Measurements from ENCODE around the gene ARVCF. TPM values are rescaled to one million over a fixed set of nuclear protein-coding genes. Genes with fewer than 3 reads are reported as not detected.

Gene ARVCF
- total RNA-seq, 1 experiment from 2014 or later: 8.2 TPM

DNA sequence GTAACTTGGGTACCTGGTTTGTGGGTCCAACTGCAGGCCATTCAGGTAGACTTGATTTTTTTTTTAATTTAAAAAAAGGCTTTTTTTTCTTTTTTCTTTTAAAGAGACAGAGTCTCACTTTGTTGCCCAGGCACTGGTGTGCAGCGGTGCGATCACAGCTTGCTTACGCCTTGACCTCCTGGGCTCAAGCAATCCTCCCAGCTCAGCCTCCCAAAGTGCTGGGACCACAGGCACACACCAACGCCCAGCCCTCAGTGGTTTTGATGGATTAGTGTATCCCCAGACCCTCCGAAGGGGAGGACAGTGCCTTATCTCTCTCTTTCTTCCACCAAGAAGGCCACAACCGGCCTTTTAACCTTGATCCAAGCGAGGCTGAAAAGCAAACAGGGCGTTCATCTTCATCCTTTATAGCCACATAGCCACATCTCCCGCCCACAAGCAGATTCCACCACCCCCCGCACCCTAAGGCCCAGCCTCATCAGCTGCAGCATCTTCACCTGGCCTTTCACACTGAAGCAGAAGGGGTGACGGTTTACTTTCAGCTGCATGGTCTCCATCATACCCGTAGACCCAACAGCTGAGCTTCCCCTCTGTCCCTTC, 92.6 kb downstream of the ARVCF start:
- Histone ChIP-seq H3K27me3 (ENCODE audit: control insufficient read depth, insufficient read depth, low read length) (no peaks in the 10 kb centered on the region), H3K4me1 (ENCODE audit: control insufficient read depth, insufficient read depth, low read length) (no peaks in the 10 kb centered on the region), H3K4me3 (ENCODE audit: low read depth in 2 of 2, low read length in 2 of 2) (no peak overlapping the region), H3K9me3 (ENCODE audit: control insufficient read depth, insufficient read depth, low read depth, low read length) (no peaks in the 10 kb centered on the region), H3K36me3 (ENCODE audit: control insufficient read depth, insufficient read depth, low read length) (no peaks in the 10 kb centered on the region), H3K27ac (ENCODE audit: low read length) (no peak overlapping the region)
- no TSS peak for BruUV-seq (replicated peaks)
- ChIA-PET POLR2A (no interaction called here), CTCF (interaction anchor here (0.6 kb wide), 1 partner anchor 14 kb away, joined by 3 read pairs; no protein-coding TSS in a partner anchor)
- DNase-seq (ENCODE audit: low read depth, low spot score) (no peak), ATAC-seq (no peak)
- in situ Hi-C loops (cut with HindIII; ENCODE audit: low pct_unique_long_range_greater_than_20kb, low sequenced_read_pairs) (no loop called here), intact Hi-C loops (cut with micrococcal nuclease; ENCODE audit: unreplicated experiment) (no loop called here)
- TF ChIP-seq SIN3A (IDR thresholded peaks at IDR 0.05; ENCODE audit: borderline replicate concordance, insufficient read depth, low read depth, low read length) (no peak), POLR2AphosphoS5 (IDR thresholded peaks at IDR 0.05; ENCODE audit: low read depth, low read length) (no peak), TCF7L2 (IDR thresholded peaks at IDR 0.05; ENCODE audit: low read depth, low read length) (no peak)
- TF ChIP-seq, protein P1, sequence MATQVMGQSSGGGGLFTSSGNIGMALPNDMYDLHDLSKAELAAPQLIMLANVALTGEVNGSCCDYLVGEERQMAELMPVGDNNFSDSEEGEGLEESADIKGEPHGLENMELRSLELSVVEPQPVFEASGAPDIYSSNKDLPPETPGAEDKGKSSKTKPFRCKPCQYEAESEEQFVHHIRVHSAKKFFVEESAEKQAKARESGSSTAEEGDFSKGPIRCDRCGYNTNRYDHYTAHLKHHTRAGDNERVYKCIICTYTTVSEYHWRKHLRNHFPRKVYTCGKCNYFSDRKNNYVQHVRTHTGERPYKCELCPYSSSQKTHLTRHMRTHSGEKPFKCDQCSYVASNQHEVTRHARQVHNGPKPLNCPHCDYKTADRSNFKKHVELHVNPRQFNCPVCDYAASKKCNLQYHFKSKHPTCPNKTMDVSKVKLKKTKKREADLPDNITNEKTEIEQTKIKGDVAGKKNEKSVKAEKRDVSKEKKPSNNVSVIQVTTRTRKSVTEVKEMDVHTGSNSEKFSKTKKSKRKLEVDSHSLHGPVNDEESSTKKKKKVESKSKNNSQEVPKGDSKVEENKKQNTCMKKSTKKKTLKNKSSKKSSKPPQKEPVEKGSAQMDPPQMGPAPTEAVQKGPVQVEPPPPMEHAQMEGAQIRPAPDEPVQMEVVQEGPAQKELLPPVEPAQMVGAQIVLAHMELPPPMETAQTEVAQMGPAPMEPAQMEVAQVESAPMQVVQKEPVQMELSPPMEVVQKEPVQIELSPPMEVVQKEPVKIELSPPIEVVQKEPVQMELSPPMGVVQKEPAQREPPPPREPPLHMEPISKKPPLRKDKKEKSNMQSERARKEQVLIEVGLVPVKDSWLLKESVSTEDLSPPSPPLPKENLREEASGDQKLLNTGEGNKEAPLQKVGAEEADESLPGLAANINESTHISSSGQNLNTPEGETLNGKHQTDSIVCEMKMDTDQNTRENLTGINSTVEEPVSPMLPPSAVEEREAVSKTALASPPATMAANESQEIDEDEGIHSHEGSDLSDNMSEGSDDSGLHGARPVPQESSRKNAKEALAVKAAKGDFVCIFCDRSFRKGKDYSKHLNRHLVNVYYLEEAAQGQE (IDR thresholded peaks at IDR 0.05; ENCODE audit: insufficient read depth in 1 of 2, low read depth in 2 of 2, low read length in 1 of 2): no peak
- TF ChIP-seq, protein P2, sequence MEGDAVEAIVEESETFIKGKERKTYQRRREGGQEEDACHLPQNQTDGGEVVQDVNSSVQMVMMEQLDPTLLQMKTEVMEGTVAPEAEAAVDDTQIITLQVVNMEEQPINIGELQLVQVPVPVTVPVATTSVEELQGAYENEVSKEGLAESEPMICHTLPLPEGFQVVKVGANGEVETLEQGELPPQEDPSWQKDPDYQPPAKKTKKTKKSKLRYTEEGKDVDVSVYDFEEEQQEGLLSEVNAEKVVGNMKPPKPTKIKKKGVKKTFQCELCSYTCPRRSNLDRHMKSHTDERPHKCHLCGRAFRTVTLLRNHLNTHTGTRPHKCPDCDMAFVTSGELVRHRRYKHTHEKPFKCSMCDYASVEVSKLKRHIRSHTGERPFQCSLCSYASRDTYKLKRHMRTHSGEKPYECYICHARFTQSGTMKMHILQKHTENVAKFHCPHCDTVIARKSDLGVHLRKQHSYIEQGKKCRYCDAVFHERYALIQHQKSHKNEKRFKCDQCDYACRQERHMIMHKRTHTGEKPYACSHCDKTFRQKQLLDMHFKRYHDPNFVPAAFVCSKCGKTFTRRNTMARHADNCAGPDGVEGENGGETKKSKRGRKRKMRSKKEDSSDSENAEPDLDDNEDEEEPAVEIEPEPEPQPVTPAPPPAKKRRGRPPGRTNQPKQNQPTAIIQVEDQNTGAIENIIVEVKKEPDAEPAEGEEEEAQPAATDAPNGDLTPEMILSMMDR (IDR thresholded peaks at IDR 0.05): no peak

DNA sequence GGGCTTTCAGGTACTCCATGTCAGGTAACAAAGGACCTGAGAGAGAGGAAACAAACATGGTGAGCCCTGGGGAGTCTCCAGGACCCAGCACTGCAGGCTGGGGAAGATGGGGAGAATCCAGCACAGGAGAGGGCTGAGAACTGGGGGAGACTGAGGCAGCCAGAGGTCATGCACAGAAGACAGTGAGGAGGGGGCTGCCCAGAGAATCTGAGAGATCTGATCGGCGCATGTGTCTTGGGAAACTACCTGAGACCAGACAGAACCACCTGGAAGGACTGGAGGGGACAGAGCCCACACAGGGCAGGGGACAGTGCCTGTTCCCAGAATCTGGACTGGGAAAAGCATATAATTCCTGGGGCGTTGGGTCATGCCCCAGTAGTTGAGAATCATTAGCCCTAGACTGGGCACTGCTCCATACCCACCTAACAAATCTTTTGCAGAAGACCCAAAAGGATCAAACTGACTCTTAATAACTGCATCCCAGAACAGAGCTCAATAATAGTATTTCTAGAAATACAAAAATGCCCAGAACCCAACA, 95.0 kb downstream of the ARVCF start:
- H3K36me3 ChIP-seq (ENCODE audit: control insufficient read depth, insufficient read depth, low read length): no peaks in the 10 kb centered on the region
- POLR2A ChIA-PET: no interaction called here
- H3K9me3 ChIP-seq (ENCODE audit: control insufficient read depth, insufficient read depth, low read depth, low read length): no peaks in the 10 kb centered on the region
- H3K27ac ChIP-seq (ENCODE audit: low read length): no peak overlapping the region
- BruUV-seq (replicated peaks): no TSS peak
- no peaks in the 10 kb centered on the region for H3K4me1 ChIP-seq (ENCODE audit: control insufficient read depth, insufficient read depth, low read length)
- no peak for ATAC-seq
- in situ Hi-C loops (cut with HindIII; ENCODE audit: low pct_unique_long_range_greater_than_20kb, low sequenced_read_pairs) (no loop called here), intact Hi-C loops (cut with micrococcal nuclease; ENCODE audit: unreplicated experiment) (no loop called here)
- H3K4me3 ChIP-seq (ENCODE audit: low read depth in 2 of 2, low read length in 2 of 2): no peak overlapping the region
- DNase-seq (ENCODE audit: low read depth, low spot score): no peak
- CTCF ChIA-PET: no interaction called here
- H3K27me3 ChIP-seq (ENCODE audit: control insufficient read depth, insufficient read depth, low read length): no peaks in the 10 kb centered on the region
- no peak for TF ChIP-seq TCF7L2 (IDR thresholded peaks at IDR 0.05; ENCODE audit: low read depth, low read length)
- TF ChIP-seq POLR2AphosphoS5 (IDR thresholded peaks at IDR 0.05; ENCODE audit: low read depth, low read length): no peak
- TF ChIP-seq, protein P2 (IDR thresholded peaks at IDR 0.05): no peak
- TF ChIP-seq, protein P1 (IDR thresholded peaks at IDR 0.05; ENCODE audit: insufficient read depth in 1 of 2, low read depth in 2 of 2, low read length in 1 of 2): no peak
- TF ChIP-seq SIN3A (IDR thresholded peaks at IDR 0.05; ENCODE audit: borderline replicate concordance, insufficient read depth, low read depth, low read length): no peak

All from Panc1 (cell line).